Measurements from ENCODE around the gene IFT74.

IFT74 gene

GRCh38 chr9:26974927-26975326 is 18.7 kb downstream of the IFT74 start:
- no peak for DNase-seq (ENCODE audit: low spot score)

GRCh38 chr9:26975728-26976707 is 19.8 kb downstream of the IFT74 start:
- no peak for DNase-seq (ENCODE audit: low spot score)

- DNase-seq (ENCODE audit: low spot score) = no peak
Measured at GRCh38 chr9:26983340-26983739, 27.1 kb downstream of the IFT74 start.

GRCh38 chr9:26995810-26996209 is 39.6 kb downstream of the IFT74 start:
- DNase-seq (ENCODE audit: low spot score) = no peak

- DNase-seq (ENCODE audit: low spot score) = no peak
Measured at GRCh38 chr9:27003426-27004077, 47.3 kb downstream of the IFT74 start.

- no peak for DNase-seq (ENCODE audit: low spot score)
Measured at GRCh38 chr9:27005491-27005890, 49.3 kb downstream of the IFT74 start, which contains the start of gene LRRC19. LRRC19 (minus strand) TSS chr9:27005672; CDS start chr9:26999694, 5,978 bp downstream.

GRCh38 chr9:27019589-27019988 is 63.4 kb downstream of the IFT74 start:
- no peak for DNase-seq (ENCODE audit: low spot score)

- DNase-seq (ENCODE audit: low spot score) = no peak
Measured at GRCh38 chr9:27022920-27023319, 66.7 kb downstream of the IFT74 start.

GRCh38 chr9:27029186-27029585 is 73.0 kb downstream of the IFT74 start:
- DNase-seq (ENCODE audit: low spot score) = no peak

- DNase-seq (ENCODE audit: low spot score) = peak; percentile 56
Measured at GRCh38 chr9:27033815-27034403, 77.7 kb downstream of the IFT74 start.

GRCh38 chr9:27037499-27037898 is 81.3 kb downstream of the IFT74 start:
- no peak for DNase-seq (ENCODE audit: low spot score)

- DNase-seq (ENCODE audit: low spot score) = no peak
Measured at GRCh38 chr9:27041746-27042145, 85.5 kb downstream of the IFT74 start.

- DNase-seq (ENCODE audit: low spot score) = no peak
Measured at GRCh38 chr9:27042476-27042875, 86.3 kb downstream of the IFT74 start.

- DNase-seq (ENCODE audit: low spot score) = no peak
Measured at GRCh38 chr9:27043176-27043575, 87.0 kb downstream of the IFT74 start.

- DNase-seq (ENCODE audit: low spot score) = no peak
Measured at GRCh38 chr9:27047136-27047535, 90.9 kb downstream of the IFT74 start.

- no peak for DNase-seq (ENCODE audit: low spot score)
Measured at GRCh38 chr9:27053369-27054022, 97.3 kb downstream of the IFT74 start.

GRCh38 chr9:27054125-27054524 is 97.9 kb downstream of the IFT74 start:
- no peak for DNase-seq (ENCODE audit: low spot score)

GRCh38 chr9:27054841-27055240 is 98.6 kb downstream of the IFT74 start:
- DNase-seq (ENCODE audit: low spot score) = no peak

GRCh38 chr9:27059412-27059811 is 103.2 kb downstream of the IFT74 start:
- DNase-seq (ENCODE audit: low spot score) = no peak

GRCh38 chr9:27059907-27060306 is 103.7 kb downstream of the IFT74 start:
- DNase-seq (ENCODE audit: low spot score) = no peak

- no peak for DNase-seq (ENCODE audit: low spot score)
Measured at GRCh38 chr9:27065288-27065687, 109.1 kb downstream of the IFT74 start.

Measured in activated CD4-positive, alpha-beta T cell treated with anti-CD3 and anti-CD28 coated beads, Interleukin-2, Interleukin-4, amounts not matched to agents 100 ng/mL and 50 ng/mL, durations not matched to agents 16 hours and 8 hours (primary cell).